T-helper 1 cell treated with Interleukin-12 subunit alpha and Interleukin-12 subunit beta and Interleukin-4 antibody, amounts not matched to agents 30 μg/mL and 1 μg/mL, for 36 hours (primary cell): ENCODE data around the gene NTSR2.

Experiments used
- H3K27ac Mint-ChIP-seq: one replicate; pipeline ENCODE4 v1.8.0; 2021; ENCODE audit warnings: mild to moderate bottlenecking, mixed read lengths
- H3K27me3 Mint-ChIP-seq: one replicate; pipeline ENCODE4 v1.8.0; 2021; ENCODE audit warnings: low read depth, mixed read lengths
- H3K36me3 Mint-ChIP-seq: one replicate; pipeline ENCODE4 v1.8.0; 2021; ENCODE audit warnings: low read depth, mixed read lengths
- H3K4me1 Mint-ChIP-seq: one replicate; pipeline ENCODE4 v1.8.0; 2021; ENCODE audit warnings: low read depth, mixed read lengths
- H3K4me3 Mint-ChIP-seq: one replicate; pipeline ENCODE4 v1.8.0; 2021; ENCODE audit warnings: mild to moderate bottlenecking, moderate library complexity, mixed read lengths
- H3K9me3 Mint-ChIP-seq: one replicate; pipeline ENCODE4 v1.8.0; 2021; ENCODE audit warnings: mixed read lengths

NTSR2 gene

DNA sequence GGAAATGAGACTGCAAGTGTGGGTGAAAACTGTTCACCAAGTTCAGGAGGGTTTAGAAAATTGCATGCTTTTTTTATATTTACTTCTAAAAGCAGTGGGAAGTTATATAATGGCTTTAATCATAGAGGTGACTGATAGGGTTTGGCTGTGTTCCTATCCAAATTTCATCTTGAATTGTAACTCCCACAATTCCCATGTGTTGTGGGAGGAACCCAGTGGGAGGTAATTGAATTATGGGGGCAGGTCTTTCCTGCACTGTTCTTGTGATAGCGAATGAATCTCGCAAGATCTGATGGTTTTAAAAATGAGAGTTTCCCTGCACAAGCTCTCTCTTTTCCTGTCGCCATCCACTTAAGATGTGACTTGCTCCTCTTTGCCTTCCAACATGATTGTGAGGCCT, 35.7 kb upstream of the NTSR2 start:
- H3K4me3 Mint-ChIP-seq: no peak overlapping the region
- H3K27ac Mint-ChIP-seq: no peak overlapping the region
- no peaks in the 10 kb centered on the region for H3K4me1 Mint-ChIP-seq
- no peaks in the 10 kb centered on the region for H3K9me3 Mint-ChIP-seq
- H3K27me3 Mint-ChIP-seq: peaks cover 13% of the 10 kb centered on the region
- no peaks in the 10 kb centered on the region for H3K36me3 Mint-ChIP-seq

DNA sequence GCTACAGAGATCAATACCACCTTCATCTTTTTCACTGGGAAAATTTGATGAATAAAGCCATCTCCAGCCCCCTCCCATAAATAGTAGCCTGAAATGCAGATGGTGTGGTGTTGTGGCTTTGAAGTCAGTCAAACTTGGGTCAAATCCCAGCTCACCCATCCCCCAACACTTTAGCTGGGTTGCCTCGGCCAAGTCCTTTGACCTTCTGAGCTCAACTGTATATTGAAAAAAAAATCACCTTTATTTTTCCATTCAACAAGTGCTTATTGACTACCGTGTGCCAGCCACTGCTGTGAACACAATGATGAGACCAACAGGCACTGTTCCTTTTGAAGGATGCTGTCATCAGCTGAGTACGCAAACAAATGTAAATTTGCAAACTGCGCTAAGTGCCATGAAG, 35.1 kb upstream of the NTSR2 start:
- Mint-ChIP-seq H3K4me3 (no peak overlapping the region), H3K4me1 (no peaks in the 10 kb centered on the region), H3K27me3 (peaks cover 10% of the 10 kb centered on the region), H3K27ac (no peak overlapping the region), H3K9me3 (no peaks in the 10 kb centered on the region), H3K36me3 (no peaks in the 10 kb centered on the region)

DNA sequence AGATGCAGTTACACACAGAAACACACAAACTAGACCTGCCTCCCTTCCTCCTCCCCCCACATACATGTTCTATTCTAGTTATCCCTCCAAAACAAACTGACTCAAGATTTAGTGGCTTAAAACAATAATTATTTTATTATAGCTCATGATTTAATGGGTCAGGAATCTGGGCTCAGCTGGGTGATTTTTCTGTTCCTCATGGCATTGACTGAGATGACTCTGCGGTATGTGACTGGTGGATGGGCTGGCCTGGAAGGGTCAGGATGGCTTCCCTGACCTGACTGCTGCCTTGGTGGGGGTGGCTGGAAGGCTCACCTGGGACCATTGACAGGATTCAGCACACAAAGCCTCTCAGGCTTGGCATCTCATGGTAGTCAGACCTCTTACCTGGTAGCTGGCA, 33.7 kb upstream of the NTSR2 start:
- Mint-ChIP-seq H3K9me3 (no peaks in the 10 kb centered on the region), H3K36me3 (no peaks in the 10 kb centered on the region), H3K4me1 (no peaks in the 10 kb centered on the region), H3K27me3 (peaks cover 4% of the 10 kb centered on the region), H3K4me3 (no peak overlapping the region), H3K27ac (no peak overlapping the region)

DNA sequence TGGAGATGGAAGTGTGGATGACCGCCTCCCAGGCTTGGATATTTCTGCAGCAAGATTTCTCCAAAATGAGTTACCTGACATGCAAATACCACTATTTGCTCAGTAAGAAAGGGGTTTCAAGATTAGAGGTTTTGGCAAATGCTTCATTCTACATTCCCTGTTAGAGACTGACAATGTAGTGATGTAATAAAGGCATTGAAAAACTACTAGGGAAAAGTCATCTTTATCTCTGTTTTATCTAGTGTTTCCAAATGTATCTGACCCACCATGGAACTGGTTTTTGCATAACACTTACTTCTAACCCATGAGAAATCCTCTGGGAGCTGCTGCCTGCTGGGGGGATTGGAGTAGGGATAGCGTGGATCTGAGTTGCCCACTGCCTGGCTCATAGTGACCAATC, 33.0 kb upstream of the NTSR2 start:
- no peak overlapping the region for H3K4me3 Mint-ChIP-seq
- H3K36me3 Mint-ChIP-seq: no peaks in the 10 kb centered on the region
- no peaks in the 10 kb centered on the region for H3K4me1 Mint-ChIP-seq
- H3K9me3 Mint-ChIP-seq: no peaks in the 10 kb centered on the region
- H3K27me3 Mint-ChIP-seq: peaks cover 4% of the 10 kb centered on the region
- H3K27ac Mint-ChIP-seq: no peak overlapping the region

DNA sequence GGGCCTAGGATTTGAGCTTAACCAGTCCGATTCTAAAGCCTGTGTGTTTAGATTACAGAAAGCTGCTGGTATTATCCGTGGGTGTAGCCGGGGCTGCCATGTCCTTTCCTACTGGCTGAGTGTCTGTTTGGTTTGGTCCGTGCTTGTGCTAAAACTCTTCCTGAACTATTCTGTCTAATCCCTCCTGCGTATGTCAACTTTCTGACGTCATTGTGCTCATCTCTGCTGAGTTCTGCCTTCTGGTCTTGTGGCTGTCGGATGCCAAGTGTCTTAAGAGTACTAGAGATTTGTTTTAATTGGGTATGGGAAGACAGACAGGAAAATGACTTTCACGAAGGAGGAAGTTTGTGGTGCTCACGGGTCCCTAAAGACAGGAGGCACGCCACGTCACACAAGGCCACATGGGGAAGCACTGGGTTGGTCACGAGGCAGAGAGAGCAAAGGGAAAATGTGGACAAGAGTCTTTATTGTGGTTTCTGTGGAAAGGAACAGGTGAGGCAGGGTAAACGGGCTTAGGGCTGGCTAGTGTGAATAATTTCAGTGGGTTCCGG, 31.8 kb upstream of the NTSR2 start:
- Mint-ChIP-seq H3K27ac (no peak overlapping the region), H3K27me3 (peaks cover 4% of the 10 kb centered on the region), H3K9me3 (no peaks in the 10 kb centered on the region), H3K4me3 (no peak overlapping the region), H3K36me3 (no peaks in the 10 kb centered on the region), H3K4me1 (no peaks in the 10 kb centered on the region)

DNA sequence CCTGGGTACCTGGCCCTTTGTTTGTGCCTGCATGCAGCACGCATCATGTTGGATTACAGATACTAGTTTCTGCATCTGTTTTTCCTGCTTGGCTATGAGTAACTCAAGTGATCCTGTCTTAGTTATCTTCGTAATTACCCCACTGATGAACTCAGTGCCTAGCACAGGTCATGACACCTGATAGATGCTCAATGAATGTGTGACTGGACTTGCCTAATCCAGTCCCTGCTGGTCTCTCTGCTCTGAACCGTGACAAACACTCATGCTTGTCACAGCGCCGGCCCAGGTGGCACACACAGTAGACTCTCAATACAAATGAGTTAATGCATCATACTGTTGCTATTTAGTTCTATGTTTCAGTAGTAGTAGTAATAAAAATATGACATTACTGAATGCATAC, 31.2 kb upstream of the NTSR2 start:
- H3K27me3 Mint-ChIP-seq: peaks cover 4% of the 10 kb centered on the region

DNA sequence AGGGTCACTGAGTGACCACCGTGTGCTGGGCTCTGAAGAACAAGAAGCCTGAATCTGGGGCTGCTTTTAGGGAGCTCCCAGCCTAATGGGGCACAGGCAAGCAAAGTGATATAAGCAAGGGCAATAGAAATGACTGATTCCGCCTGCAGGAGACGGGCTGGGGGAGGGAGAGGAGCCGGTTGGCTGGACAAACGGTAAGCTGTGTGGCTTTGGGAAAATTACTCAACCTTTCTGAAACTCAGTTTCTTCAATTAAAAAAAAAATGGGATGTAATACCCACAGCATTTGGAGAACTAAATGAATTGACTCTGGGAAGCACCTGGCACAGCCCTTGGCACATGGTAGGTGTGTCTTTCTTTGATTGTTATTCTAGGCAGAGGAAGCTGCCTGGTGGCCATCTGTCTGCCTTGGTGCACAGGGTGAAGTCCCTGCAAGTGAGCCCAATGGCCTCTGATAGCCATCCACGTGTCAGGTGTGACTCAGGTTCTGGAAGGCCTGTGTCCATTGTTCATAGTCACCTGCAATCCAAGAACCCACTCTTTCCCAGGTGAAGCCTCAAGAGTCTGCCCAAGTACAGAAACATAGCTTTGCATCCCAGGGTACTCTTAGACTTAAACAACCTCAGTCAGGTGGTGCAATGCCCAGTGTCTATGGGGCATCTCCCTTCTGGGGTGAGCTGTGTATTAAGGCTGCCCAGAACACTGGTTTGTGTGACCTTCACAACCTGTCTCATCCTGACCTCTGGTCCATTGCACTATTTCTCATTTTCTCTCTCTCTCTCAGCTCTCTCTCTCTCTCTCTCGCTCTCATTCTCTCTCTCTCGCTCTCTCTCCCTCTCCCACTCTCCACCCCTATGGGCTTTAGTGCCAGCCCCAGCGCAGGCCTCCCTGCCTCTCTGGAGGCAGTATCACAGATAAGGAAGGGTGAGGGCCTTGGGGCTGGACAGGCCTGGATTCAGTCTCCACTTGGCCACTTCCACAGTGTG, 30.0 kb upstream of the NTSR2 start:
- Mint-ChIP-seq H3K27me3 (no peaks in the 10 kb centered on the region), H3K27ac (no peak overlapping the region), H3K4me3 (no peak overlapping the region), H3K36me3 (no peaks in the 10 kb centered on the region), H3K9me3 (no peaks in the 10 kb centered on the region), H3K4me1 (no peaks in the 10 kb centered on the region)

More for the DNA sequence above, 31.2 kb upstream of the NTSR2 start:
- Mint-ChIP-seq H3K4me1 (no peaks in the 10 kb centered on the region), H3K4me3 (no peak overlapping the region), H3K27ac (no peak overlapping the region), H3K36me3 (no peaks in the 10 kb centered on the region), H3K9me3 (no peaks in the 10 kb centered on the region)

DNA sequence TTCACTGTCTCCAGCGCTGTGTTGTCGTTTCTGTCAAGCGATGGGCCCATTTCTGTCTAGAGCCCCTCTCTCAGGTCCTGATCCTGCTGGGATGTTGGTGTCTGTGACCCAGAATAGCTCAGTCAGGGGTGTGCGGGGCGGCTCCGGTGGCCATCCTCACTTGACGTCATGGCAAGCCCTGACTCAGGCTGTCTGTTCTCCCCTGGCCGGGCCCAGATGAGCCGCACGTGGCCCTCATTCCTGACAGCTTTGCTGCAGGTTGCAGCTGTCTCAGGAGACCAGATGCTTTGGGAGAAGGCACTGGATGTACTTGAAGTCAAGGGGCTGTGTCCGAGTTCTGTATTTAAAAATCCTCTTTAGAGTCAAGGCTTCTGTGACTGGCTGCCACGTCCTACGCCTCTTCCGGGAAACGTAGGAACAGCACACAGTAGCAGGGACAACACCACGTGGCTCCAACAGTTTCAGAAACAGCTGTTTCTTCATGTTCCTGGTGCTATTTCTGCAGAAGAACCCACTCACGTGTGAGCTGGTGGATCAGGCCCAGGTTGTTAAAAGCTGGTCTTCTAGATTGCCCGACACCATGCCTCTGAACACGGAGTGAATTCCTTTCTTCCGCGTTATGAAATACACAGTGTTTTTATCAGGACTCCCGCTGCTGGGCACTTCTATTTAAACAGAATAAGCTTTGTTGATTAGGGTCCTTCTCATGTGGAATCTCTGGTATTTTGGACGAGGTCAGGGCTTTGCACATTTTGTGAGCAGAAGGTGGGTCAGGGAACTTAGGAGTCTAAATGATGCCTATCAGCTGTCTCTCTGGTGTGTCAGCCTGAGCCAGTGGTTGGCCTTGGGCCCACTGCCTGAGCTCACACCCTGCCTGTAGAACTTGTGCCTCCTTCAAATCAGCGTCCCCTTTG, 28.3 kb upstream of the NTSR2 start:
- Mint-ChIP-seq H3K9me3 (no peaks in the 10 kb centered on the region), H3K4me1 (no peaks in the 10 kb centered on the region), H3K36me3 (no peaks in the 10 kb centered on the region), H3K27me3 (no peaks in the 10 kb centered on the region), H3K4me3 (no peak overlapping the region), H3K27ac (no peak overlapping the region)

DNA sequence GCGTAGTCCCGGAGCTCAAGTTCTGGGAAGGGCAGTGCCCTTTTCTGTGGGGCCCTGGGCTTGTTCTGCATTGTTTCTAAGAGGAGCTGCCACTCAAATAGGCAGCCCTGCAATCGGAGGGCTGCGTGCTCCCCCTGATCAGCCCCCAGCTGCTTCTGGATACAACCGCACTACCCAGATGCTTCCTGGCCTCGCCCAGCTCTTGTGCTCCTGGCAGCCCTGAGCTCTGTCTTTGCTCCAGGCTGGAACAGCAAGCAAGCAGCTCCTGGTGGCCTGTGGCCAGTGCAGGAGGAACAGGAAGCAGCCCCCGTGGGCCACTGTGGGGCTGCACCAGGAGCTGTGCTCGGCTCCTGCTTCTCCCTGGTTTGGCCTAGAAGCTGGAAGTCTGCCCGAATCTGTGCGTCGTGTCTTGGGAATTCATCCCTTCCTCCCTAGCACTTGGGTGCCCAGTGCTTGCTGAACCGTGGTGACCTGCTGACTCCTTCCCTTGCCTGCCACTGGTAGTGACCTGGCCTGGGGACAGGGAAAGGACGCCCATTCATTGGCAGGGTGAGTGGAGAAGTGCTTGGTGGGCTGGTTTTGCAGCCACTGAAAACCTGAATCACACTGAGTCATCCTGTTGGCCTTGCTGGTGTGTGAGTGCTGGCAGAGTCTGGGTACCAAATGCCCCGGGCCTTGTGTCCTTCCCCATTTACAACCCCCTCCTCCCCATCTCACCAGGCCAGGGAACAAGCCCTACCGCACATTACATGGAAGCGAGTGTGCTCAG, 27.3 kb upstream of the NTSR2 start:
- H3K27ac Mint-ChIP-seq: no peak overlapping the region
- peaks cover 3% of the 10 kb centered on the region for H3K4me1 Mint-ChIP-seq
- no peaks in the 10 kb centered on the region for H3K36me3 Mint-ChIP-seq
- no peaks in the 10 kb centered on the region for H3K27me3 Mint-ChIP-seq
- H3K4me3 Mint-ChIP-seq: no peak overlapping the region
- H3K9me3 Mint-ChIP-seq: no peaks in the 10 kb centered on the region

DNA sequence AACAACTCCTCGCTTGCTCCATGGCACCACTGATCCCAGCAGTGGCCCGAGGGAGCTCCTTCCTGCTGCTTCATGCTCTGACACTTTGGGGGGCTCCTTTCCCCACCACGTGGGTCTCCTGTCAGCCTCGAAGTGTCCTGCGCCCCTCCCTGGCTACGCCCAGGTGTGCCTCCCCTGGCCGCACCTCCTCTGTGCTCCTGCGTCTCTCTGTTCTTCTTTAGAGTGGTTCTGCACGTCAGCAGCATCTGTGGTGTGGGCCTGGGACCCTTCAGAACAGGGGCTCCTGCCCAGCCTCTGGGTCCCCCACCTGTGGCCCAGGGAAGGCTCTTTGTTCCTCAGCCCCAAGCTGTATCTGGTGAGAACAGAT, 26.7 kb upstream of the NTSR2 start:
- H3K27ac Mint-ChIP-seq: no peak overlapping the region
- no peaks in the 10 kb centered on the region for H3K27me3 Mint-ChIP-seq
- H3K36me3 Mint-ChIP-seq: no peaks in the 10 kb centered on the region
- peaks cover 3% of the 10 kb centered on the region for H3K4me1 Mint-ChIP-seq
- H3K9me3 Mint-ChIP-seq: no peaks in the 10 kb centered on the region
- H3K4me3 Mint-ChIP-seq: no peak overlapping the region

DNA sequence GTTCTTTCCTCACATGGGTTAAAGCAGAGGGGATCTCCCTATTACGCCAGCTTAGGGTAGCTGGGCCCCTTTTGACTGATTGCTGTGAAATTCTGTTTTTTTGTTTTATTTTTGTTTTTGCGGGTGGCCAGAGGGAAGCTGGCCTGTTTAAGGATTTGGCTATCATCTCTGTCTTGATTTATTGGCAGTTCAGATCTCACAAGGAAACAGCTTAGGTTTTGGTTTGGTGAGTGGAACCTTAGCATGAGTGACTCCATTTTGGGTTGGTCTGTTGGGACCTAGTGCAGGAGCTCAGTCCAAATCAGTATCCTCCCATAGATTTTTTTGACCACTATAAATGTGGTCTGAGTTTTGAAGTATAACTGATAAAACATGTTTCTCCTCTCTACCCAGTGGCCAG, 25.6 kb upstream of the NTSR2 start:
- no peaks in the 10 kb centered on the region for H3K9me3 Mint-ChIP-seq
- H3K4me3 Mint-ChIP-seq: no peak overlapping the region
- H3K27me3 Mint-ChIP-seq: no peaks in the 10 kb centered on the region
- H3K36me3 Mint-ChIP-seq: no peaks in the 10 kb centered on the region
- no peak overlapping the region for H3K27ac Mint-ChIP-seq
- H3K4me1 Mint-ChIP-seq: peaks cover 3% of the 10 kb centered on the region

DNA sequence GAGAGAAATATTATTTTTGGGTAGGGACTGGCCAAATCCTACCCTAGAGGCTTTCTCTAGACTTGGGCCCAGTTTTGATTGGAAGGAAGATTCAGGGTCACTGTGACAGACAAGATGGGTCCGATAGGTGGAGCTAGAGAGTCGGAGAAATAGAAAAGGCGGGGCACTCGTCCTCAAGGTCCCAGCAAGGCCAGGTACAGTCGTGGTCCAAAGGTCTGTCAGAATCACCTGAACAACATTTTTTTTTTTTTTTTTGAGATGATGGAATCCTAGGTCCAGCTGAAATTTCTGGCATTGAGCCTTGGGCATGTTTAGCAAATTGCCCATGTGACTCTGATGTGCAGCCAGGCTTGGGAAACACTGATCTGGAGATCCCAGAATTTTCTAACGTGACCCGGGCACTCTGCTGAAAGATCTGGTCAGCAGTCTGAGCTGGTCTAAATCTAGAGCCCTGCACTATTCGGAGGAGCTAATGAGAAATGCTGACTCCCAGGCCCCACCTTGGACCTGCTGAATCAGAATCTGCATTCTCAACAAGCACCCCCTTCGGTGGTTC, 23.0 kb upstream of the NTSR2 start:
- no peak overlapping the region for H3K27ac Mint-ChIP-seq
- H3K36me3 Mint-ChIP-seq: no peaks in the 10 kb centered on the region
- H3K4me3 Mint-ChIP-seq: no peak overlapping the region
- peaks cover 3% of the 10 kb centered on the region for H3K27me3 Mint-ChIP-seq
- H3K9me3 Mint-ChIP-seq: no peaks in the 10 kb centered on the region
- H3K4me1 Mint-ChIP-seq: peaks cover 12% of the 10 kb centered on the region

DNA sequence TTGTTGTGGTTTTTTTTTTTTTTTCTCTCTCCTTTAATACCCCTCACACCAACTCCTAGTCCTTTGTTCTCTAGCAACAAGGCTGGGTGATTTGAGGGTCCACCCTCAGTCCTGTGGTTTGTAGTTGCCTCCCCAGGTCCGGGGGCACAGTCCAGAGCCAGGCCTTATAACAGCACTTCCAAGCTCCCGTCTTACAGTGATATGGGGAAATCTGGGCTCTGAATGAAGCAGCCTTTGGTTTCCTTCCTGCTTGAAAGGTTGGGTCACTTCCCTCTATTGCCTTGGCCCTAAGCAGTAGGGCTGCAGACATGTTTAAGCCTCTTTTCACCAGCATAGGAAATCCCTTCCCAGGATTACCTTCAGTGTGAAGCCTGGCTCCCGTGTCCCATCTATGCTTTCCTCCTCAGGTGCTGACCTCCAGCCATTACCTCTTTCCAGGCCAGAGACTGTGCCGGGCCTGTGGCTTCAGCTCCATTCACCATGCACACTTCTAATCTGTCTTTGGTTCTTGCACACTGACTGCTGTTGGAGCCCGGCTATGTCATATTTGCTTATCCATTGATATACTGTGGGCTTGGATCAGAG, 21.2 kb upstream of the NTSR2 start:
- H3K27ac Mint-ChIP-seq: no peak overlapping the region
- no peak overlapping the region for H3K4me3 Mint-ChIP-seq

More for the DNA sequence above, 21.2 kb upstream of the NTSR2 start:
- peaks cover 16% of the 10 kb centered on the region for H3K27me3 Mint-ChIP-seq
- no peaks in the 10 kb centered on the region for H3K9me3 Mint-ChIP-seq
- H3K36me3 Mint-ChIP-seq: no peaks in the 10 kb centered on the region
- peaks cover 16% of the 10 kb centered on the region for H3K4me1 Mint-ChIP-seq
